HepG2 (cell line): ENCODE measurements around the gene RHOT2. TPM values are rescaled to one million over a fixed set of nuclear protein-coding genes. Genes with fewer than 3 reads are reported as not detected.
A peak's percentile ranks its signal among the peaks of the same experiment; 100 is the strongest.

ENCODE experiments used
- ERF ChIP-seq: IDR thresholded peaks from 2 replicates; pipeline ENCODE4 v1.6.1; 2018; ENCODE audit warnings: missing biosample characterization, missing genetic modification reagents
- HDAC2 ChIP-seq: sonication (generic); formaldehyde crosslinking; IDR thresholded peaks from 2 replicates; pipeline ENCODE4 v1.4.0; 2020; ENCODE audit warnings: missing genetic modification reagents
- HNF4G ChIP-seq, 2 experiments: sonication (generic) in 1 of 2; formaldehyde crosslinking in 1 of 2; IDR thresholded peaks; 2 replicates each; pipeline versions ENCODE4 v1.4.0 to v1.6.1; 2011 to 2020; ENCODE audit warnings: borderline replicate concordance in 2 of 2, low read depth in 2 of 2, mild to moderate bottlenecking in 2 of 2, low read length in 1 of 2, missing genetic modification reagents in 1 of 2, moderate library complexity in 1 of 2
- JUN ChIP-seq: sonication (generic); formaldehyde crosslinking; IDR thresholded peaks from 2 replicates; pipeline ENCODE4 v1.4.0; 2020; ENCODE audit warnings: mild to moderate bottlenecking, missing genetic modification reagents
- MEF2D ChIP-seq: sonication (generic); formaldehyde crosslinking; IDR thresholded peaks from 2 replicates; pipeline ENCODE4 v1.5.1; 2020; ENCODE audit warnings: mild to moderate bottlenecking, missing genetic modification reagents
- MIER3 ChIP-seq: IDR thresholded peaks from 2 replicates; pipeline ENCODE4 v1.6.1; 2016; ENCODE audit warnings: missing compliant biosample characterization, borderline replicate concordance
- PTBP1 ChIP-seq: fragments of 200-400 bp; formaldehyde crosslinking; IDR thresholded peaks from 2 replicates; pipeline ENCODE4 v1.6.1; 2018; ENCODE audit warnings: low read length, low read depth; ENCODE audit not compliant: poor library complexity, severe bottlenecking
- RELA ChIP-seq: sonication (generic); formaldehyde crosslinking; IDR thresholded peaks from 2 replicates; pipeline ENCODE4 v1.4.0; 2020; ENCODE audit warnings: missing genetic modification reagents
- TBX3 ChIP-seq: fragments of 450-650 bp; IDR thresholded peaks from 2 replicates; pipeline ENCODE4 v1.6.1; 2017; ENCODE audit warnings: antibody characterized with exemption, mild to moderate bottlenecking, inconsistent platforms, borderline replicate concordance
- THRA ChIP-seq: sonication (generic); formaldehyde crosslinking; IDR thresholded peaks from 2 replicates; pipeline ENCODE4 v1.4.0; 2020; ENCODE audit warnings: missing genetic modification reagents, borderline replicate concordance
- ZBTB33 ChIP-seq: sonication (generic); formaldehyde crosslinking; IDR thresholded peaks from 2 replicates; pipeline ENCODE4 v1.4.0; 2020; ENCODE audit warnings: missing genetic modification reagents
- ZIK1 ChIP-seq: sonication (generic); formaldehyde crosslinking; IDR thresholded peaks from 2 replicates; pipeline ENCODE4 v1.5.0; 2020; ENCODE audit warnings: mild to moderate bottlenecking, low read depth, missing genetic modification reagents, borderline replicate concordance
- ZNF12 ChIP-seq: sonication (generic); formaldehyde crosslinking; IDR thresholded peaks from 2 replicates; pipeline ENCODE4 v1.5.0; 2020; ENCODE audit warnings: missing genetic modification reagents
- ZNF512B ChIP-seq: sonication (generic); formaldehyde crosslinking; IDR thresholded peaks from 2 replicates; pipeline ENCODE4 v1.5.1; 2020; ENCODE audit warnings: missing genetic modification reagents, mild to moderate bottlenecking, borderline replicate concordance
- ZSCAN30 ChIP-seq: sonication (generic); formaldehyde crosslinking; IDR thresholded peaks from 2 replicates; pipeline ENCODE4 v1.5.0; 2020; ENCODE audit warnings: mild to moderate bottlenecking, missing genetic modification reagents
- polyA plus RNA-seq, 8 experiments: library from polyadenylated mRNA; depleted of rRNA in 3 of 8; stranded (reverse) in 7 of 8; unstranded in 1 of 8; fragments of >200 nt; fragmentation: Illumina TruSeq in 4 of 8; extraction: Trizol in 4 of 8; gene quantifications; 2 replicates each; pipeline versions ENCODE4 v1.2.1 to v1.2.3, GENCODE V29; 2011 to 2016; ENCODE audit warnings: low read depth in 4 of 8, missing spikeins in 1 of 8, mixed read lengths in 1 of 8; ENCODE audit not compliant: insufficient read depth in 1 of 8
- total RNA-seq, 5 experiments: library from RNA; depleted of rRNA; stranded (reverse); fragments of >200 nt; fragmentation: Illumina TruSeq; extraction: Trizol; gene quantifications; 2 replicates each; pipeline ENCODE4 v1.2.3, GENCODE V29; 2016; ENCODE audit warnings: low read depth in 1 of 5
- TF ChIP-seq, protein P1 (sequence below), 2 experiments: sonication (generic) in 1 of 2; formaldehyde crosslinking in 1 of 2; IDR thresholded peaks; 2 replicates each; pipeline versions ENCODE4 v1.5.1 to v1.6.1; 2011 to 2020; ENCODE audit warnings: borderline replicate concordance in 1 of 2, low read depth in 1 of 2, low read length in 1 of 2, mild to moderate bottlenecking in 1 of 2, missing genetic modification reagents in 1 of 2, moderate library complexity in 1 of 2
- TF ChIP-seq, protein P2 (sequence below): sonication (generic); formaldehyde crosslinking; IDR thresholded peaks from 2 replicates; pipeline ENCODE4 v1.9.0; 2021; ENCODE audit warnings: missing genetic modification reagents, mild to moderate bottlenecking, borderline replicate concordance

Gene RHOT2
- total and polyA plus RNA-seq, 2 of the 13 experiments (the other 11 are each of a cell fraction or from before 2014, with no cell fraction given), result 63.6 to 76.9 TPM

DNA sequence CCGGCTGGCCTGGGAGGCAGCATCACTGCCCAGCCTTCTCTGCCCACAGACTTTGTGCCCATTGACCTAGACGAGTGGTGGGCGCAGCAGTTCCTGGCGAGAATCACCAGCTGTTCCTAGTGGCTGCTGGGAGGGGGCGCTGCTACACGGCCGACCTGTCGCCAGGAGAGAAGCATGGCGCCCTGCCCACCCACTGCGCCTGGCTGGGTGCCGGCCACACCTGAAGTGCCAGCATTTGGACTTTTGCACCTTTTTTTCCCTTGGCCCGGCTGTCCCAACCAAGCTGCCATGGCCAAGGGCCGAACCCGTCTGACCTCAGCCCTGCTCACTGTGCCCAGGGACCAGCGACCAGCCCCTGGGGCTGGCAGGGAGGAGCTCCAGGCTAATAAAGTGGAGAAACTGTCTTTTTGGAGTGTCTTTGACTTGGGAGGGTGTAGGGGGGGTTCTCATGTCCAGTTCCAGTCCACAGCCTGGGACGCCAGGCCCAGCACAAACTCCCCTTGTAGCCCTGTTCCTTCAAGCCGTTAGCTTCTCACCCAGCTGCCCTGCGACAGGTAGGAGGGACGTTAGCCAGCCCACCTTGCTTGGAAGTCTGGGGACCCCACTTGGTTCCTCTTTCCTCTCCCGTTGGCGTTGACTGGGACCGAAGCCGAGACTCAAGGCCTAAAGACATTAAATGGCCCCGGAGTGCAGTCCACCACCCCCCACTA is 19.7 kb upstream of the RHOT2 start (continued):
- TF ChIP-seq ZIK1 (CRISPR knock-in tag) (no peak), MEF2D (CRISPR knock-in tag) (no peak), ZBTB33 (peak; percentile 84; the same call in 1 of the 2 replicates), ZNF512B (CRISPR knock-in tag) (no peak), MIER3 (CRISPR knock-in tag) (no peak), RELA (CRISPR knock-in tag) (no peak), PTBP1 (no peak), ZNF12 (CRISPR knock-in tag) (no peak), HNF4G (IDR thresholded peaks at IDR 0.05; ENCODE audit: borderline replicate concordance, low read depth, low read length) (peak; percentile 54; the same call in 1 of the 2 replicates), HNF4G (CRISPR knock-in tag; IDR thresholded peaks at IDR 0.05; ENCODE audit: borderline replicate concordance, low read depth) (no peak), TBX3 (no peak), JUN (no peak; the same call in 1 of the 2 replicates), ZSCAN30 (CRISPR knock-in tag) (no peak), THRA (CRISPR knock-in tag) (0 out of 2 replicates have a peak, but pooled peaks have one; percentile 20), ERF (CRISPR knock-in tag) (0 out of 2 replicates have a peak, but pooled peaks have one; percentile 31), HDAC2 (CRISPR knock-in tag) (peak; percentile 59)
- TF ChIP-seq, protein P1, sequence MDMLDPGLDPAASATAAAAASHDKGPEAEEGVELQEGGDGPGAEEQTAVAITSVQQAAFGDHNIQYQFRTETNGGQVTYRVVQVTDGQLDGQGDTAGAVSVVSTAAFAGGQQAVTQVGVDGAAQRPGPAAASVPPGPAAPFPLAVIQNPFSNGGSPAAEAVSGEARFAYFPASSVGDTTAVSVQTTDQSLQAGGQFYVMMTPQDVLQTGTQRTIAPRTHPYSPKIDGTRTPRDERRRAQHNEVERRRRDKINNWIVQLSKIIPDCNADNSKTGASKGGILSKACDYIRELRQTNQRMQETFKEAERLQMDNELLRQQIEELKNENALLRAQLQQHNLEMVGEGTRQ (IDR thresholded peaks at IDR 0.05; ENCODE audit: low read depth, low read length), result no peak
- TF ChIP-seq, protein P1 (CRISPR knock-in tag; IDR thresholded peaks at IDR 0.05; ENCODE audit: borderline replicate concordance), result no peak
- TF ChIP-seq, protein P2, sequence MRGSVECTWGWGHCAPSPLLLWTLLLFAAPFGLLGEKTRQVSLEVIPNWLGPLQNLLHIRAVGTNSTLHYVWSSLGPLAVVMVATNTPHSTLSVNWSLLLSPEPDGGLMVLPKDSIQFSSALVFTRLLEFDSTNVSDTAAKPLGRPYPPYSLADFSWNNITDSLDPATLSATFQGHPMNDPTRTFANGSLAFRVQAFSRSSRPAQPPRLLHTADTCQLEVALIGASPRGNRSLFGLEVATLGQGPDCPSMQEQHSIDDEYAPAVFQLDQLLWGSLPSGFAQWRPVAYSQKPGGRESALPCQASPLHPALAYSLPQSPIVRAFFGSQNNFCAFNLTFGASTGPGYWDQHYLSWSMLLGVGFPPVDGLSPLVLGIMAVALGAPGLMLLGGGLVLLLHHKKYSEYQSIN (CRISPR knock-in tag), result no peak
